Measurements from ENCODE around the gene URAD. TPM values are rescaled to one million over a fixed set of nuclear protein-coding genes. Genes with fewer than 3 reads are reported as not detected.

URAD gene
- total RNA-seq, 6 experiments from 2014 or later: not detected

DNA sequence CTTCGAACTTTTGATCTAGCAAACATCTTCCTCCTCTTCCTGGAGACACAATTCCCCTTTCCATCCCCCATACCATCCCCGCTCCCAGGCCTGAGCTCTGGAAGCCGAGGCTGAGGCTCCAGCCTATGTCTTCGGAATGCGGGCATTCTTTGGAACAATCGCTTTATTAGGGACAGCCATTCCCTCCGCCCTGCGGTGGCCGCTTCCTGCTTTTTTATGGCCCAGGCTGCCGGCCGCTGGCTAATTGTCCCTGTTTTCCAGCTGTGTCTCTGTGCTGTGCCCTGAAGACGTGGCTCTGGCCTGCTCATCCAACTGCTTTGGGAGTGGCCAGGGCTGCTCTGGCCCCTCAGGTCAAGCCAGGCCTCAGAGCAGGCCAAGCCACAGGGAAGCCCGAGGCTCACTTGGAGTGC, 17.3 kb downstream of the URAD start:
- Mint-ChIP-seq H3K4me3 (no peak overlapping the region), H3K27ac (no peak overlapping the region), H3K27me3 (ENCODE audit: insufficient read depth) (peaks cover 77% of the 10 kb centered on the region), H3K9me3 (no peaks in the 10 kb centered on the region), H3K4me1 (ENCODE audit: low read depth) (no peaks in the 10 kb centered on the region), H3K36me3 (ENCODE audit: low read depth) (no peaks in the 10 kb centered on the region)
- TF ChIP-seq, protein P1, sequence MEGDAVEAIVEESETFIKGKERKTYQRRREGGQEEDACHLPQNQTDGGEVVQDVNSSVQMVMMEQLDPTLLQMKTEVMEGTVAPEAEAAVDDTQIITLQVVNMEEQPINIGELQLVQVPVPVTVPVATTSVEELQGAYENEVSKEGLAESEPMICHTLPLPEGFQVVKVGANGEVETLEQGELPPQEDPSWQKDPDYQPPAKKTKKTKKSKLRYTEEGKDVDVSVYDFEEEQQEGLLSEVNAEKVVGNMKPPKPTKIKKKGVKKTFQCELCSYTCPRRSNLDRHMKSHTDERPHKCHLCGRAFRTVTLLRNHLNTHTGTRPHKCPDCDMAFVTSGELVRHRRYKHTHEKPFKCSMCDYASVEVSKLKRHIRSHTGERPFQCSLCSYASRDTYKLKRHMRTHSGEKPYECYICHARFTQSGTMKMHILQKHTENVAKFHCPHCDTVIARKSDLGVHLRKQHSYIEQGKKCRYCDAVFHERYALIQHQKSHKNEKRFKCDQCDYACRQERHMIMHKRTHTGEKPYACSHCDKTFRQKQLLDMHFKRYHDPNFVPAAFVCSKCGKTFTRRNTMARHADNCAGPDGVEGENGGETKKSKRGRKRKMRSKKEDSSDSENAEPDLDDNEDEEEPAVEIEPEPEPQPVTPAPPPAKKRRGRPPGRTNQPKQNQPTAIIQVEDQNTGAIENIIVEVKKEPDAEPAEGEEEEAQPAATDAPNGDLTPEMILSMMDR (IDR thresholded peaks at IDR 0.05): no peak
- no peak for DNase-seq

DNA sequence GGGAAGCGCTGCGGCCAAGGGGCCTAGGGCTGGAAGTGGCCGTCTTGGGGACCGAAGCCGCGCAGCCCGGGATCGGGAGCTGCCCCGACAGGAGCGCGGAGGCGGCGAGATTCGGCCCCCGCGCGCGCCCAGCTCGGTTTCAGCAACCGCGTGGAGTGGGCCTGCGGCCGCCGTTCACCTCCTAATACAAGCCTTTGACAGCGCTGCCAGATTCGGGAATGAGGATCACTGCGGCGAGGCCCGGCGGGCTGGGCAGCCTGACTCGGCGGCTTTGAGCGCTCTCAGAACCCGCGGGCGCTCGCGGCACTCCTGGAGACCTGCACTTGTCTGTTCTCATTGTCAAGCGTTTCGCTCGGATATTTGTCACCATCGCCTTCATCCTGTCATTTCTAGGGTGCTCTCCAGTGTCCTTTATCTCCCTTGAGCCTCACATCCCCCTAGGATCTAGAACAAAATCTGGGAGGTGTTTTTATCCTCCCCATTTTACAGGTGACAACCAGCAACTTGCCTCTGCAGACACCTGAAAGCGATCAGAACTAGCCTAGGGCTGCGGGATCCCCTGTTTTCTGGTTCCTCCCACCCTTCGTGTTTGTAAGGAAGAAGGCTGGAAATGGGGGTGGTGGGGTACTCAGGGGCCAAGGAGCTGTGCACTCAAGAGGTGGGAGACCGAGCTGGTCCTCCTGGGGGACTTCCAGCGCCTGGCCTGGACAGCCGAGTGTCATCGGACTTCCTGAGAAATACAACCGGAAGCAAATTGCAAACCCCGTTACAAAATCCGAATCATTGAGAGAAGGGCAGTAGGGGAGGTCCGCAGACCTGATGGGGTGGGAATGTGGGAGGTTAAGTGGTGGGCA, 17.9 kb downstream of the URAD start:
- no peak for DNase-seq
- Mint-ChIP-seq H3K4me3 (no peak overlapping the region), H3K4me1 (ENCODE audit: low read depth) (no peaks in the 10 kb centered on the region), H3K9me3 (no peaks in the 10 kb centered on the region), H3K27me3 (ENCODE audit: insufficient read depth) (peaks cover 78% of the 10 kb centered on the region), H3K36me3 (ENCODE audit: low read depth) (no peaks in the 10 kb centered on the region), H3K27ac (no peak overlapping the region)
- TF ChIP-seq, protein P1 (IDR thresholded peaks at IDR 0.05): no peak

DNA sequence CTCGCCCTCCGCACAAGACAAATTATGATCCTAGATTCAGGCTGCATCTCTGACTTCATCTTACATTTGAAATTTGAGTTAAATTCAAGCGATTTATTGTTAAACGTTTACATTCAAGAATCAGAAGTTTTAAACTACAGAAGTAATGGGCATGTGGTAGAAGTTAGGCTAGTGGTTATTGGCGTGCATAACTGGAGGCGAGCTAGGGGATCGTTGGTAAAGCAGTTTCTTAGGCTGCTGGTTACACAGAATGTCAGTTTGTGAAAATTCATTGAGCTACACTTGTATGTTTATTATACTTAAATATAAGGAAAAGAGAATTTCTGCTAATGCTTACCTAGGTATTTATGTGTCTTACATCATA, 18.6 kb downstream of the URAD start:
- H3K4me1 Mint-ChIP-seq (ENCODE audit: low read depth): no peaks in the 10 kb centered on the region
- no peaks in the 10 kb centered on the region for H3K9me3 Mint-ChIP-seq
- no peaks in the 10 kb centered on the region for H3K36me3 Mint-ChIP-seq (ENCODE audit: low read depth)
- H3K27me3 Mint-ChIP-seq (ENCODE audit: insufficient read depth): peaks cover 79% of the 10 kb centered on the region
- no peak overlapping the region for H3K27ac Mint-ChIP-seq
- TF ChIP-seq, protein P1 (IDR thresholded peaks at IDR 0.05): no peak
- no peak for DNase-seq
- no peak overlapping the region for H3K4me3 Mint-ChIP-seq

DNA sequence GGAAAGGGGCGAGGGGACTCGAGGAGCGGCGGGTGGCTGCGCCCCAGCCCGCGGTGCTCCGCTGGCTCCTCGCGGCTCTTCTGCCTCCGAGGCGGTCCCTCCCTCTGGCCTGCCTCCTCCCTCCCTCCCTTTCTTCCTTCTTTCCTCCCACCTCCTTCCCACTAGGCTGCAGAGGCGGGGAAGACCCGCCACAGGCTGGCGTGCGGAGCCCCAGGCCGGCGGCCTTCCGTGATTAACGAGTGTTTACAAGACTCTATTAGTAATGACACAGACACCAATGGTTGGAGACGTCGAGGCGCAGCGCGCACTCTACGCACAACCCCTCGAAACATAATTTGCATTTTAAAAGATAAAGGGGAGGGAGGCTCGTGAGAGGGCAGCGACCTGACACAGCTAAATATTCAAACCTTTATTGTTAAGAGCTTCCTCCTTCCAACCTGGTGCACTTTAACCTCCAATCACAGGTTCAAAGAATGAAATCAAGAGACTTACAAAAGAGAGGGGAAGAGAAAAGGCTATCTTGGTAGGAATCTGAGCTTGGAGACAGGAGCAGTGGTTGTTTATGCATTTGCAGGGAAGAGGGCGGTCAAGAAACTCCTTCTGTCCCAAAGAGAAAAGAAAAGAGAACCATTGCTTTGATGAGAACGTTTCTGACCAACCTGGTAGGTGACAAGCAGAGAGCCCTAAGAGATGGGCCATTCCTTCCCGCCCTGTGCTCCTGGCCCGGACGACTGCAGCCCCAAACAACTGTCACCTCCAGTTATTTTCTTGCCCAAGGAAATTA, 19.2 kb downstream of the URAD start, which contains the start of gene CDX2:
CDX2 (minus strand) TSS at position 234 of the 784 bp plus-strand sequence. CDS start 309 bp downstream, outside the sequence.
- Mint-ChIP-seq H3K4me1 (ENCODE audit: low read depth) (no peaks in the 10 kb centered on the region), H3K36me3 (ENCODE audit: low read depth) (no peaks in the 10 kb centered on the region), H3K4me3 (no peak within 1 kb of the TSS), H3K27ac (no peak within 1 kb of the TSS), H3K27me3 (ENCODE audit: insufficient read depth) (peaks cover 78% of the 10 kb centered on the region), H3K9me3 (no peaks in the 10 kb centered on the region)
- DNase-seq: no peak
- TF ChIP-seq, protein P1 (IDR thresholded peaks at IDR 0.05): no peak

DNA sequence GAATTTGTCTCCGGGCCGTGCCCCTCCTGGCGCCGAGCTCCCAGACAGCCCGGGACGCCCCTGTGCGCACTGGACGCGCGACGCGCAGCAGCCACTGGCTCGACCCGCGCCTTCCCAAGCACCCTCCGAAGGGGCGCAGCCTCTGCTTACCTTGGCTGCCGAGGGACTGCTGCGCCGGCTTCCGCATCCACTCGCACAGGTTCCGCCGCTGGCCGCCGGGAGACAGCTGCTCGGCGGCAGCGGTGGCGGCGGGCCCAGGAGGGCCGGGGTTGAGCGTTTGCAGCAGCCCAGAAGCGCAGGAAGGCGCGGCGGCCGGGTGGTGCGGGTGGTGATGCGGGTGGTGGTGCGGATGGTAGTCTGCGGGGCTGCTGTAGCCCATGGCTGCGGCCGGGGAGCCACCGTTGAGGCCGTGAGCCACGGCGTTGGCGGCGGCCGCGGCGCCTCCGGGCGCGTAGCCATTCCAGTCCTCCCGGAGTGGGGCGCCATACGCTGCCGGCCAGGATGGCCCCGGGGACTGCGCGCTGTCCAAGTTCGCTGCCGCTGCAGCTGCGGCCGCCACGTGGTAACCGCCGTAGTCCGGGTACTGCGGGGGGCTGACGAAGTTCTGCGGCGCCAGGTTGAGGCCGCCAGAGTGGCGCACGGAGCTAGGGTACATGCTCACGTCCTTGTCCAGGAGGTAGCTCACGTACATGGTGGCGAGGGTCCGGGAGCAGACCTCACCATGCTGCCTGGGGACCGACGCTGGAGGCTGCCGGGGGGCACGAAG, 20.0 kb downstream of the URAD start:
- Mint-ChIP-seq H3K9me3 (no peaks in the 10 kb centered on the region), H3K4me1 (ENCODE audit: low read depth) (no peaks in the 10 kb centered on the region), H3K36me3 (ENCODE audit: low read depth) (no peaks in the 10 kb centered on the region), H3K27me3 (ENCODE audit: insufficient read depth) (peaks cover 78% of the 10 kb centered on the region), H3K27ac (no peak overlapping the region), H3K4me3 (no peak overlapping the region)
- no peak for DNase-seq
- TF ChIP-seq, protein P1 (IDR thresholded peaks at IDR 0.05): no peak

Data from HFFc6 (cell line).